Measurements from ENCODE around the gene ELOB.

DNA sequence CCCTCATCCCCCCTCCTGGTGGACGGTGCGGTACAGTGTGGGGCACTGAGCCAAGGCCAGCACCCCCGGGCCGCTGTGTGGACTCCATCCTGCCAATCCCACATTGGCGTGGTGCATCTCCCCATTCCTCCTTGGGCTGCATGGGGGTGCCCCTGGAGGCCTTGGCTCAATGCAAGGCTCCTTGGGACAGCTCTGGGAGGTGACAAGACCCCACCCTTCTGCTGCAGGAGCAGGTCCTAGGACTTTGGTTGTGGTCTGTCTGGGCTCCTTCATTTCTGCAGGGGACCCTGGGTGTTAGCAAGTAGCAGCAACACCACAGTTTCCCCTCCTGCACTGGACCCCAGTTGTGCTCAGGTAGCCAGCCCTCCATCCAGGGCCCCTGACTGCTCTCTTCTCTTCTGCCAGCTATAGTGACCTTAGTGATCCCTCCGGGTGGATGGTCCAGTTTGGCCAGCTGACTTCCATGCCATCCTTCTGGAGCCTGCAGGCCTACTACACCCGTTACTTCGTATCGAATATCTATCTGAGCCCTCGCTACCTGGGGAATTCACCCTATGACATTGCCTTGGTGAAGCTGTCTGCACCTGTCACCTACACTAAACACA, 41.3 kb upstream of the ELOB start:
- TF ChIP-seq POLR2AphosphoS5 (IDR thresholded peaks at IDR 0.05; ENCODE audit: low read depth, low read length) (no peak), POLR2A (IDR thresholded peaks at IDR 0.05; ENCODE audit: low read depth, low read length) (no peak), TAF1 (IDR thresholded peaks at IDR 0.05; ENCODE audit: borderline replicate concordance, low read depth, low read length) (no peak)
